GM18870 (cell line): ENCODE measurements around the gene DPH5.
A peak's percentile ranks its signal among the peaks of the same experiment; 100 is the strongest.
"Not testable (repeated sequence)": the region's sequence is repeated elsewhere in the genome, so short reads cannot be mapped to it uniquely, and the experiment has no call there.

Source experiments
- ATAC-seq: cut with Tn5 transposase; IDR thresholded peaks from one replicate; pipeline ENCODE4 v1.9.1; 2021; ENCODE audit warnings: moderate library complexity; ENCODE audit not compliant: unreplicated experiment

DPH5 gene

GRCh38 chr1:101033017-101033416, 7.4 kb upstream of the DPH5 start:
- no peak for ATAC-seq

DNA sequence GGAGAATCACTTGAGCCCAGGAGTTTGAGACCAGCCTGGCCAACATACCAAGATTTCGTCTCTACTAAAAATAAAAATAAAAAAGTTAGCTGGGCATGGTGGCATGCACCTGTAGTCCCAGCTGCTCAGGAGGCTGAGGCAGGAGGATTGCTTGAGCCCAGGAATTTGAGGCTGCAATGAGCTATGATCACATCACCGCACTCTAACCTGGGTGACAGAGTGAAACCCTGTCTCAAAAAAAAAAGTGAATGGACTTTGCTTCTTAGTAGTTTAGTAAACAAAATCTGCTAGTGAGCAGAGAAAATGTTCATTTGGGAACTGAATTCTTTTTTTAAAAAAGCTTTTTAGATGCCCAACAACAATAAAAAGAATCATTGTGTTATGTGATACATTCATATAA, 6.5 kb upstream of the DPH5 start:
- not testable (repeated sequence) for ATAC-seq

DNA sequence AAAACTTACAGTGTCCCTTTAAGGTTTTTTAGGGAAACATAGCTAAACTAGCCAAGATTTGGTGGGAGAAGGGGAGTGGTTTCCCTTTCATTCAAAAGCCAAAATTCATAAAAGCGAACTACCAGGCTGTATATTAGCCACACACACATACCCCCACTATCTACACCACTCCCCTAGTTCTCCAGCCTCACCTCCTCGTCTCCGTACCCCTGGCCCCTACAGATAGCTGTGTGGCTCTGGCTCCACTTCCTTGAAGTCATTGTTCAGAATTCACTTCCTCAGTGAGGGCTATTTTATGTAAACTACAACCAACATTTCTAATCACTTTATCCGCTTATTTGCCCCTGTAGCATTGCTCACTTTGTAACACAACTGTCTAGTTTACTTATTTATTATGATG, 5.3 kb upstream of the DPH5 start:
- ATAC-seq: no peak

DNA sequence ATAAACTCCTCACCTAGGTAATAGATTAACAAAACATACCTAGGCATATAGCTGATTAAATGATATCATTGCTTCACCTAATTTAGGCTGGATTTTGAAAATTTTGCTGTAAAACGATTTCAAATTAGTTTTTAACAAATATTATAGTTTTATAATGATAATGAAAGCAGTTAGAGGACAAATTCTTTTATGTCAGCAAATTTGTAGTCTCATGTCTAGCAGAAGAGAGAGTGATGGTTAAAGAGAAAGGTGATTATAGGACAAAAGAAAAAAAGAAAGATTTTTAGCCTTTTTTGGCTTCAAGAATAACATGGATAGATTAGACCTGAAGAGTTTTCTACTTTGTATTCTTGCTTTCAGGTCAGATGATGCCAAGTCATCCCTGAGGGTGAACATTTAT, 3.6 kb upstream of the DPH5 start:
- ATAC-seq: no peak

GRCh38 chr1:101028466-101028865, 2.9 kb upstream of the DPH5 start:
- no peak for ATAC-seq

GRCh38 chr1:101027194-101027772, 1.7 kb upstream of the DPH5 start:
- ATAC-seq: no peak

- ATAC-seq: no peak
Observed at GRCh38 chr1:101026430-101026788, 825 bp upstream of the DPH5 start.

DNA sequence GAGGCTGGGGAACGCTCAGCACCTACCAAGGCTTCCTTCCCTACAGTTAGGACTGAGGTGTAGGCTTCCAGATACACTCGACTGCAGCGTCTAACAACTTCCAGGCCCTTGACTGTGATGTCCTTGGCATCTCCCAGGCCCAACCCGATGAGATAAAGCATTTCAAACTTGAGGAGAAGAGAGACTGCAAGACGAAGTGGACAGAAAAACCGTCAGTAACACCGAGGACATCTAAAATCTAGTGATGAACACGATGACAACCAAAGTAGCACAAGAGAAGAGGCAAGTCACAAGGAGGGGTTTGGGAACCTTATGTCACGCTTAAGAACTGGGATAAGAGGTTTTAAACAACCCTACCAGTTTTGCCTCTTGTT, 314 bp downstream of the DPH5 start:
- ATAC-seq: peak; percentile 18

DNA sequence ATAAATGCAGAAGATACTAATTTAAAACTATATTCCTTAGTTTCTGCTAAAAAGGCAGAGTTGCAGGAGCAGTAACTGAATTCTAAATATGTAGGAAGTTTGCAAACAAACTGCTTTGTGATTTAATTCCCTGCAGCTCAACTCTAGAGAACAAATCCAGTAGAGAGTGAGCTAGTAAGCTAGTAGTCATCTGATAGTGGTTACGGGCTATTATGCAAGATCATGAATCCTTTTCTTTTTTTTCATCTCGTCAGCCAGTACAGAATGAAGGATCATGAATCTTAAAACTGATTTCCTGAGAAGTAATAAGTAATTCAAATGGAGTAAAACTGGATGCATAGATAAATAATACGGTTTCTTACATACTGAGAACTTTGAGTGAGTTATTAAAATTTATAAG, 3.3 kb downstream of the DPH5 start:
- no peak for ATAC-seq

- ATAC-seq: no peak
Observed at GRCh38 chr1:101017448-101017847, 8.1 kb downstream of the DPH5 start.

- no peak for ATAC-seq
Observed at GRCh38 chr1:101013776-101014175, 11.8 kb downstream of the DPH5 start.

DNA sequence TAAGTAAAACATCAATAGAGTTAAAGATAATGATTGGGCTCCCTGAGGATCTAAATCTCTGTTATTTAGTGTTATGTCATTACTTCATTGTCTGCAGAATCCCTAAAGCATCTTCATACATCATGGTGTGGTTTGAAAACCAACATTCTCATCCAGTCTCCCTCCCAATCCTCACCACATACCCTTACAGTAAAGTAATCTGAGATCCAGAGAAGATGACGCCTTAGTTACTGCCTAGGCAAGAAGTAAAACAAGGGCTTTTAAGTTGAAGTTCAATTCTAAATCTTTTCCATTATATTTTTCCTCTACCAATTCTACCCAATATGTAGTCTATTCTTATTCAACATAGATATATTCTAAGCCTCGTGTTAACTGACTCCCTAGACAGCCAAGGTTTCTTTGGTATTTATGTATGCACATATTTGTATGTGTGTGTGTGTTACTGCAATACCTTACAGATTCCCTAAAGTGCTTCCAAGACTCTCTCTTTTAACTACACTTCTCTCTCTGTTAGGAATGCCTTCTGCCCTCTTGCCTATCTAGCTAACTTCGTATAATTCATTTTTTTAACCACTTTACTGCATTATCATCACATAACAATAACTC, 17.3 kb downstream of the DPH5 start:
- no peak for ATAC-seq

DNA sequence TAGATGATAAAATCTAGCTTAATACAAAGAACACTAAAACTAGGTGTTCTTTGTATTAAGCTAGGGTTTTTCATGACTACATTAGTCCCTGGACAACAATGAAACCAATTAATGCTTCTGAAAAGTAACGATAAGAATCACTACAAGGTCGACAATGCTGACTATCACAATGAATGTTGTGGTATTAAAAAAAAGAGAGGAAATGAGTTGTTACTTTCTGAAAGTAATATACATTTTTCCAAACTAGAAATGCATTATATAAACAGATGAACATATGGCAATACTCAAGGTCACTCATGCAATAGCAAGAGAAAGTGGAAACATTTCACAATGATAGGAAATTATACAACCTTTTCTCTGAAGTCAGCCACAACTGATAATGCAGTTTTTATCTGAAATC, 19.0 kb downstream of the DPH5 start:
- ATAC-seq: no peak

GRCh38 chr1:101005871-101006270, 19.7 kb downstream of the DPH5 start:
- ATAC-seq: no peak

DNA sequence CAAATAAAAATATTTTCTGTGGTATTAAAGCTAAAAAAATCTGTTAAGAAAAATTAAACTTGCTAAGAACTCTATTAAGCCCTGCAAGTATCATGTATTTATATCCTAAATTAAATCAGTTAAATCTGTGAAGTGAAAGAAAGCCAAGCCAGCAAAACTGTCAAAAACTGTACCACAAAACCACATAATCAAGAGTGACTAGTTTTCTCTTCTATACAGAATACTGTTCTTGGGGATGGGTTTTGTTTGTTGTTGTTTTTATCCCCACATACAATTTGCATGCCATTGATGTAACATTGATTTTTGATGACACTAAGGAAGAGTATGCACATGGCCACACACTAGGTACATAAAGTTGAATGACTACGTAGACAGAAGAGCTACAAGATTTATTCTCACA, 20.4 kb downstream of the DPH5 start:
- ATAC-seq: no peak

GRCh38 chr1:101004670-101005069, 20.9 kb downstream of the DPH5 start:
- no peak for ATAC-seq

DNA sequence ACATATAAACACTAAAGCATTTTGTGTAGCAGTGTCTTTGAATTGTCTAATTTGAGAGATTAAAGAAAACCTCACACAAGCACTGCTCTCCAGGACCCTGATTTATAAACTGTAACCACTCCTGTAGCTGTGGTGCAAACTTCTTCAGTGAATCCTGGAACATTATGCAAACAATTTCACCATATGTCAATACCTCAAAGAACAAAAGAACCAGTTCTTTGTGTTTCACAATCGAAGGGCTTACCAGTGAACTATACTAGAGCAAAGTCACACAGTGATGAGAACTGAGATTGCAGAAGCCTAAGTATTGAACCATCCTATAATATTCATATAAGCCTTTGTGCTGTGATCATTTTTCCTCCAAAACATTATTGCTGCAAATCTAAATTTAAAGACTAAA, 21.5 kb downstream of the DPH5 start:
- ATAC-seq: peak; percentile 40

DNA sequence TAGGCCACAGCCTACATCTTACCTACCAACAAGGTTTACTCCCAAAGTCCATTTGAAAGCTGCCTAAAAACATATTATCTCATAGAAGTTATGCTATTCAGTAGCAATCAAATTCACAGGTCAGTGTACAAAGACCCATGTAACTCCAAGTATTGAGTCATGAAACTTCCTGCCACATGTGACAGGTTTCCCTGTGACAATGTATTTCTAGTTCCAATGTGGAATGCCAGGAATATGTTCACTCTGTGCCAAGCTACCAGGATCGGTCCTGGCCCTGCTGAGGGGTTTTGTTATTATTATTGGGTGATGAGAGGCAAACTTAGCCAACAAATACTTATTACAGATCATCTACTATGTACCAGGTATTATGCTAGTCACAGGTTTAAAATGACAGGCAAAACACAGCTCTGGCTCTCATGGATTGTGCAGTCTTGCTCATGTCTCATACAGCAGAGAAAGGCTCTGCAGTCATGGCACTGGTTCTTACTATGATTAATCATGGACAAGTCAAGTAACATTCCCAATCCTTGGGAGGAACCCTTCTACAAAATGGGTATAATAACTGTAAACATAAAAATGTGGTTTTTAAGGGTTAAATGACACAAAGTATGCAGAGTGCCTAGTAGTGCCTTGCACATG, 22.5 kb downstream of the DPH5 start:
- ATAC-seq: peak; percentile 9

DNA sequence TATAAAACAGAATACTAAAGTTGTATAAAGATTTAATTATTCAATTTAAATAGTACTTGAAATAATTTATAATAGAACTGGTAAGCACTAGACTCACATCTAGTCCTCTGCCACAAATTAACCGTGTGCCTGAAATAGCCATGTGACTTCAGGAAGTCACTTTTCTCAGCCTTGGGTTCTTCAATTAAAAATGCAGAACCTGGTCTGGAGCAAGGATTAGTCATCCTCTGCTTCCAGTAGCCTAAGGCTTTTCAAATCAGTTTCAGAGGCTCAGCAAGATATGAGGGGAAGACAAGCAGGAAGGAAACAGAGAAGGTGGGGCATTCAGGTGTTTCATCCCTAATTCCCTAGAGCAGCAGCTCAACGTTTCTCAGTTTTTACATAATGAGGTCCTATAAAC, 23.0 kb downstream of the DPH5 start:
- ATAC-seq: peak; percentile 50

- ATAC-seq: no peak
Observed at GRCh38 chr1:101000131-101000873, 25.3 kb downstream of the DPH5 start.

GRCh38 chr1:100998426-100998825, 27.2 kb downstream of the DPH5 start:
- no peak for ATAC-seq
